Measurements from ENCODE around the gene ATF3.
"Not testable (repeated sequence)": the region's sequence is repeated elsewhere in the genome, so short reads cannot be mapped to it uniquely, and the experiment has no call there.

The ATF3 gene

GRCh38 chr1:212629450-212630157, 21.0 kb downstream of the ATF3 start:
- no peak for DNase-seq

GRCh38 chr1:212630158-212630900, 21.8 kb downstream of the ATF3 start:
- peak; percentile 14 for DNase-seq

- no peak for DNase-seq
Observed at GRCh38 chr1:212633161-212633560, 24.6 kb downstream of the ATF3 start.

GRCh38 chr1:212634252-212634651, 25.7 kb downstream of the ATF3 start:
- DNase-seq = no peak

GRCh38 chr1:212635141-212635631, 26.6 kb downstream of the ATF3 start:
- no peak for DNase-seq

GRCh38 chr1:212637902-212638301, 29.3 kb downstream of the ATF3 start:
- no peak for DNase-seq

GRCh38 chr1:212638492-212639151, 30.1 kb downstream of the ATF3 start:
- no peak for DNase-seq

- not testable (repeated sequence) for DNase-seq
Observed at GRCh38 chr1:212639524-212639923, 31.0 kb downstream of the ATF3 start.

GRCh38 chr1:212640223-212640878, 31.8 kb downstream of the ATF3 start:
- DNase-seq = no peak

GRCh38 chr1:212641956-212642355, 33.4 kb downstream of the ATF3 start:
- no peak for DNase-seq

- no peak for DNase-seq
Observed at GRCh38 chr1:212643877-212644276, 35.3 kb downstream of the ATF3 start.

GRCh38 chr1:212644866-212645545, 36.4 kb downstream of the ATF3 start:
- DNase-seq = no peak

- DNase-seq = no peak
Observed at GRCh38 chr1:212645546-212646543, 37.3 kb downstream of the ATF3 start.

- no peak for DNase-seq
Observed at GRCh38 chr1:212646588-212646987, 38.0 kb downstream of the ATF3 start.

GRCh38 chr1:212647004-212647403, 38.4 kb downstream of the ATF3 start:
- DNase-seq = no peak

- no peak for DNase-seq
Observed at GRCh38 chr1:212648431-212648830, 39.9 kb downstream of the ATF3 start.

- no peak for DNase-seq
Observed at GRCh38 chr1:212649020-212649419, 40.5 kb downstream of the ATF3 start.

- no peak for DNase-seq
Observed at GRCh38 chr1:212650228-212650627, 41.7 kb downstream of the ATF3 start.

GRCh38 chr1:212651521-212651920, 43.0 kb downstream of the ATF3 start:
- no peak for DNase-seq

- DNase-seq = no peak
Observed at GRCh38 chr1:212651977-212652376, 43.4 kb downstream of the ATF3 start.

- DNase-seq = no peak
Observed at GRCh38 chr1:212652609-212653008, 44.0 kb downstream of the ATF3 start.
